ENCODE results near the gene PRDM7.
"Not testable (repeated sequence)": the region's sequence is repeated elsewhere in the genome, so short reads cannot be mapped to it uniquely, and the experiment has no call there.

Gene PRDM7

DNA sequence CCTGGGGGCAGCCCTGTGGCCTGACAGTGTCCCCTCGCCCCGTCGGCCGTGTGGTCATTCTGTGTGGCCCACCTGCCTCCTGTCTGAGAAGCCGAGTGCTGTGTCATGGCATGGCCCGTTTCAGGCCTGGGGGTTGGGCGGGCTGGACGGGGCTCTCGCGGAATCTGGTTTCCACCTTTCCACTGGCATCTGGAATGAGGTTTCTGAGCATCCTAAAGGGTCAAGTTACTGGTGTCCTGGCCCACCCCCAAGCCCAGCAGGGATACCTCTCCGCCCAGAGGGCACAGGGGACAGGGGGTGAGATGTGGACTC is 65.7 kb downstream of the PRDM7 start:
- DNase-seq = no peak

DNA sequence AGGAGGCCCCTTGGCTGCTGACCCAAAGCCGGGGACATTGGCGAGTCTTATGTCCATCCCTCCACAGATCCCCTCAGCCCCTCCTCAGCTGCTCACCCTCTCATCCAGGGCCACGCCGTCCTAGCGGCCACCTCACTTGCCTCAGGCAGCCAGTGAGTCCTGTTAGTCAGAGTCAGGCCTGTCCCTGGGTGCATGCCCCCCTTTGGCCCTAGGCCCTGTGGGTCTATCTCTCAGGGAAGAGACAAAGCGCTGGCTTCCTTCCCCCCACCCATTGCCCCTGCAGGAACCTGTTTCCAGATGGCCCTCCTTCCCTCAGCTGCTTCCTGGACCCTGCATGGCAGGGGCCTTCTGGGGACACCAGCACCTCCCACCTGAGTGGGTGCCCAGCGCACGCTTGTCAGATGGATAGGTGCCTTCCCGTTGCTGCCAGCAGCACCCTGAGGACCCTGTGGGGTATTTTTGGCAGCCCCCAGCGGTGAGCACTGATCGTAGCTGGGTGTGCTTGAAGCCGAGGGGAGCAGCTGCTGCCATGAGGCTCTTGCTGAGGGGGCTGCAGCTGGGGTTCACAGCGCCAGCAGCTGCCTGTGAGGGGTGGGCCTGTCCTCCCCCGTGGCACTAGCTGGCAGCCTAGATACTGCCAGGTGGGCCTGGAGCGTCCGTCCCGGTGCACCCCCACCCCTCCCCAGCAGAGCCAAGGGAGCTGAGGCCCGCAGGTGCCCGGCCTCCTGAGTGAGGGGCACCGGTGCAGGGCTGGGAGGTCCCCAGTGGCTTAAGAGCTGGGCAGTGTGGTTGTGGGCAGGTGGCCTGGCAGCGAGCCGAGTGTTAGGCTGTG is 66.2 kb downstream of the PRDM7 start:
- no peak for DNase-seq

GRCh38 chr16:90009172-90009899 is 67.8 kb downstream of the PRDM7 start:
- no peak for DNase-seq

GRCh38 chr16:90008708-90009145 is 68.4 kb downstream of the PRDM7 start:
- no peak for DNase-seq

- DNase-seq = not testable (repeated sequence)
Observed at GRCh38 chr16:90007635-90008234, 69.4 kb downstream of the PRDM7 start.

DNA sequence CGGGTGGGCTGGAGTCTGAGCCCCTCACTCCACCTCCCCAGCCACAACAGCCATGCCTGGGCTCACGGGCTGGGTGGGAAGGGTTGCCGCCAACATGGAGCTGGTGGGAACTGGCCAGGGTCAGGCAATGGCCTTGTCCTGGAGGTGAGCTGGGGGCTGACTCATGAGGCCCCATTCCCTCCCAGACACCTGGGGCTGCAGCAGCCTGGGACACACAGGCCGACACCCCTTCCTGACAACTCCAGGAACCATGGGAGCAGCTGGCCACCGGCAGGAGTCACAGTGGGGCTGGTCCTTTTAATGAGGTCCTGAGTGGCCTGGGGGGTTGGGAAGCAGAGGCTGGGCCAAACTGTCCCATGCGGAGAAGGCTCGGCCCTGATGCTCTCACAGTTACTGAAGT is 70.1 kb downstream of the PRDM7 start:
- no peak for DNase-seq

Data from EL (cell line).